ENCODE results near the gene PKNOX1.
"Not testable (repeated sequence)": the region's sequence is repeated elsewhere in the genome, so short reads cannot be mapped to it uniquely, and the experiment has no call there.

DNA sequence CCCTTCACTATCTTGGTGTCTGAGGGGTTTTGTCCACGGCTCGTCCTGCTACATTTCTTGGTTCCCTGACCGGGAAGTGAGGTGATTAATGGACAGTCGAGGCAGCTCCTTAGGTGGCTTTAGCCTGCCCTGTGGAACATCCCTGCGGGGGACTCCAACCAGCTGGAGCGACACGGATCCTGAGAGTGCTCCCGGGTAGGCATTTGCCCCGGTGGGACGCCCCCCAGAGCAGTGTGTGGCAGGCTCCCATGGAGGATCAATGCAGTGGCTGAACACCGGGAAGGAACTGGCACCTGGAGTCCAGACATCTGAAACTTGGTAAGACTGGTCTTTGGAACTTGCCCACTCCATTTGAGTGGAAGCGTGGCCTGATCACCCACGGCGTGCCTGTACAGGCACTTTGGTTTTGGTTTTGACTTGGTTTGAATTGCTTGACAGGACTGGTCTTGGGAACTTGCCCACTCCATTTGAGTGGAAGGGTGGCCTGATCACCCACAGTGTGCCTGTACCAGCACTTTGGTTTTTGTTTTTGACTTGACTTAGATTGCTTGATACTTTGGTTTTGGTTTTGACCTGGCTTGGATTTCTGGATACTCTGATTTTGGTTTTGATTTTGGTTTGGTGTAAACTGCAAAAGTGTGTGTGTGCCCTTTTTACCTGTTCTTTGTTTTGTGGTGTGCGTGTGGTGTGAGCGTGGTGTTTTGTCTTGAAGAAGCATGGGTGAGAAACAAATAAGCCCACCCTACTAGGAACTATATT, 41.8 kb upstream of the PKNOX1 start:
- TF ChIP-seq, protein P1, sequence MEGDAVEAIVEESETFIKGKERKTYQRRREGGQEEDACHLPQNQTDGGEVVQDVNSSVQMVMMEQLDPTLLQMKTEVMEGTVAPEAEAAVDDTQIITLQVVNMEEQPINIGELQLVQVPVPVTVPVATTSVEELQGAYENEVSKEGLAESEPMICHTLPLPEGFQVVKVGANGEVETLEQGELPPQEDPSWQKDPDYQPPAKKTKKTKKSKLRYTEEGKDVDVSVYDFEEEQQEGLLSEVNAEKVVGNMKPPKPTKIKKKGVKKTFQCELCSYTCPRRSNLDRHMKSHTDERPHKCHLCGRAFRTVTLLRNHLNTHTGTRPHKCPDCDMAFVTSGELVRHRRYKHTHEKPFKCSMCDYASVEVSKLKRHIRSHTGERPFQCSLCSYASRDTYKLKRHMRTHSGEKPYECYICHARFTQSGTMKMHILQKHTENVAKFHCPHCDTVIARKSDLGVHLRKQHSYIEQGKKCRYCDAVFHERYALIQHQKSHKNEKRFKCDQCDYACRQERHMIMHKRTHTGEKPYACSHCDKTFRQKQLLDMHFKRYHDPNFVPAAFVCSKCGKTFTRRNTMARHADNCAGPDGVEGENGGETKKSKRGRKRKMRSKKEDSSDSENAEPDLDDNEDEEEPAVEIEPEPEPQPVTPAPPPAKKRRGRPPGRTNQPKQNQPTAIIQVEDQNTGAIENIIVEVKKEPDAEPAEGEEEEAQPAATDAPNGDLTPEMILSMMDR (IDR thresholded peaks at IDR 0.05) = not testable (repeated sequence)
- TF ChIP-seq POLR2A (IDR thresholded peaks at IDR 0.05) = not testable (repeated sequence)

Measured in vagina (tissue), 2 donors.